Activated T-cell treated with anti-CD3 and anti-CD28 coated beads, Interleukin-2, amount 50 U/mL, for 72 hours (primary cell): Measurements from ENCODE around the gene SH3RF3. TPM values are rescaled to one million over a fixed set of nuclear protein-coding genes. Genes with fewer than 3 reads are reported as not detected.

ENCODE experiments used
- ATAC-seq, 2 donors: fragments of 150-1000 bp; cut with Tn5 transposase; replicated peaks in 1 of 2; 2 replicates each; pipeline ENCODE4 v1.10.0; 2021; ENCODE audit warnings: moderate library complexity in 2 of 2, mild to moderate bottlenecking in 1 of 2
- DNase-seq, 2 donors: peaks; one replicate each; pipeline ENCODE4 v3.0.0; 2021 to 2022; ENCODE audit warnings: mixed read lengths in 1 of 2
- H3K27ac Mint-ChIP-seq: one replicate; pipeline ENCODE4 v1.8.0; 2022; ENCODE audit warnings: mild to moderate bottlenecking, moderate library complexity, mixed read lengths
- H3K27me3 Mint-ChIP-seq: one replicate; pipeline ENCODE4 v1.8.0; 2022; ENCODE audit warnings: low read depth, mixed read lengths
- H3K36me3 Mint-ChIP-seq, 2 donors: one replicate each; pipeline ENCODE4 v1.8.0; 2022; ENCODE audit warnings: mixed read lengths in 2 of 2, mild to moderate bottlenecking in 1 of 2; ENCODE audit not compliant: insufficient read depth in 2 of 2
- H3K4me1 Mint-ChIP-seq: one replicate; pipeline ENCODE4 v1.8.0; 2022; ENCODE audit warnings: low read depth, mixed read lengths
- H3K4me3 Mint-ChIP-seq, 2 donors: one replicate each; pipeline ENCODE4 v1.8.0; 2022; ENCODE audit warnings: mild to moderate bottlenecking in 2 of 2, mixed read lengths in 2 of 2, moderate library complexity in 2 of 2
- H3K9me3 Mint-ChIP-seq, 2 donors: one replicate each; pipeline ENCODE4 v1.8.0; 2022; ENCODE audit warnings: mixed read lengths in 2 of 2
- total RNA-seq, 2 donors: library from RNA; stranded (reverse); gene quantifications; one replicate each; pipeline ENCODE4 v1.2.3, GENCODE V29; 2022

SH3RF3 gene
- total RNA-seq, 2 donors from 2014 or later: 1.0 to 1.2 TPM

GRCh38 chr2:109135359-109136197, 6.6 kb downstream of the SH3RF3 start:
- Mint-ChIP-seq H3K36me3 (no peaks in the 10 kb centered on the region), H3K9me3 (no peaks in the 10 kb centered on the region), H3K4me1 (peaks cover 25% of the 10 kb centered on the region), H3K27me3 (peaks cover 52% of the 10 kb centered on the region), H3K27ac (no peak overlapping the region), H3K4me3 (no peak overlapping the region)
- ATAC-seq (no peak), DNase-seq (no peak)

GRCh38 chr2:109136542-109136941, 7.5 kb downstream of the SH3RF3 start:
- Mint-ChIP-seq H3K4me1 (peaks cover 20% of the 10 kb centered on the region), H3K4me3 (no peak overlapping the region), H3K36me3 (no peaks in the 10 kb centered on the region), H3K27me3 (peaks cover 48% of the 10 kb centered on the region), H3K9me3 (no peaks in the 10 kb centered on the region), H3K27ac (no peak overlapping the region)
- DNase-seq (no peak), ATAC-seq (no peak)

GRCh38 chr2:109137616-109138015, 8.6 kb downstream of the SH3RF3 start:
- Mint-ChIP-seq H3K9me3 (no peaks in the 10 kb centered on the region), H3K36me3 (no peaks in the 10 kb centered on the region), H3K27me3 (peaks cover 48% of the 10 kb centered on the region), H3K4me1 (peaks cover 22% of the 10 kb centered on the region), H3K4me3 (no peak overlapping the region), H3K27ac (no peak overlapping the region)
- ATAC-seq (no peak), DNase-seq (no peak)

- Mint-ChIP-seq H3K27me3 (peaks cover 54% of the 10 kb centered on the region), H3K9me3 (no peaks in the 10 kb centered on the region), H3K27ac (no peak overlapping the region), H3K4me3 (no peak overlapping the region), H3K4me1 (peaks cover 30% of the 10 kb centered on the region), H3K36me3 (no peaks in the 10 kb centered on the region)
- DNase-seq (no peak), ATAC-seq (no peak)
These were observed 9.4 kb downstream of the SH3RF3 start for GRCh38 chr2:109138449-109138848.

DNA sequence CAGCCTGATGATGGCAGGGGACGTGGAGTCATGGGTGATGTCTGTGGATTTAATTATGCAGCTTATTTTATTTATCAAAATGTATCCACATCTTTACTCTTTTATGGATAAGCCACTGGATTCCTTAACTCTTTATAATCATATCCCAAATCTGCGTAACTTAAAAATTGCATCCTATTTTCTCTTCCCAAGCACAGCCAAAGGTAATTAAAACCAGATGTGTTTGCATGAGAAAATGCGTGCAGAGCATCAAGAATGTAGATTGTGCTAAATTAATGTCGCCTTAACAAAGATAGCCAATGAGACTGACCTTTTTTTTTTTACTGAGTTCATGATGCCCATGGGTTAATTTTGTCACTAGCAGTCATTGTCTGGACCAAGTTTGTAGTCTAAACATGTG, 10.0 kb downstream of the SH3RF3 start:
- ATAC-seq: no peak
- Mint-ChIP-seq H3K9me3 (no peaks in the 10 kb centered on the region), H3K4me1 (peaks cover 32% of the 10 kb centered on the region), H3K36me3 (no peaks in the 10 kb centered on the region), H3K27me3 (peaks cover 48% of the 10 kb centered on the region), H3K4me3 (no peak overlapping the region), H3K27ac (no peak overlapping the region)
- DNase-seq: no peak

DNA sequence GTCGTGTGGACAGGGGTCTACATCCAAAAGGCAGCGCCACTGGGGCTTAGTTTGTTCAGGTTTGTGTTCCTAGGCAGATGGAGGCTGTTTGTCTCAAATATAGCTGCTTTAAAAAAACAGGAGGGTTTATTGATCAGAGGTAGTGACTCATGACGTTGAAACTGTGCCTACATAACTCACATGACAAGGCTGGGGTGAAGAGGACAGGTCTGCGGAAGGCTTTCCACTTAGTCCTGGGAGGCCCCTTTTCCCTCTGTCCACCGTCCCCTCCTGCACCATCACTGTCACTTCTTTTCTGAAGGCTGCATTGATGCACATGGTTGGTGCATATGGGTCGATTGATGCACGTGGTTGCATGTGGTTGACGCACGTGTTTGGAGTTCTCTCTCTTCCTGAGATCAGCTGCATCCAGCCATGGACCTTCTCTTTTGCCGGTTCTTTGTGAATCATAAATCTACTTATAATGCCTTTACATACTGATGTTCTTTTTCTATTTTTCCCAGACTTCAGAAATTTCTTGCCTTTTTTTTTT, 10.9 kb downstream of the SH3RF3 start:
- H3K27me3 Mint-ChIP-seq: peaks cover 45% of the 10 kb centered on the region
- no peaks in the 10 kb centered on the region for H3K36me3 Mint-ChIP-seq
- no peaks in the 10 kb centered on the region for H3K9me3 Mint-ChIP-seq
- H3K4me3 Mint-ChIP-seq: no peak overlapping the region
- no peak overlapping the region for H3K27ac Mint-ChIP-seq
- DNase-seq (no peak), ATAC-seq (no peak)
- H3K4me1 Mint-ChIP-seq: peaks cover 42% of the 10 kb centered on the region

DNA sequence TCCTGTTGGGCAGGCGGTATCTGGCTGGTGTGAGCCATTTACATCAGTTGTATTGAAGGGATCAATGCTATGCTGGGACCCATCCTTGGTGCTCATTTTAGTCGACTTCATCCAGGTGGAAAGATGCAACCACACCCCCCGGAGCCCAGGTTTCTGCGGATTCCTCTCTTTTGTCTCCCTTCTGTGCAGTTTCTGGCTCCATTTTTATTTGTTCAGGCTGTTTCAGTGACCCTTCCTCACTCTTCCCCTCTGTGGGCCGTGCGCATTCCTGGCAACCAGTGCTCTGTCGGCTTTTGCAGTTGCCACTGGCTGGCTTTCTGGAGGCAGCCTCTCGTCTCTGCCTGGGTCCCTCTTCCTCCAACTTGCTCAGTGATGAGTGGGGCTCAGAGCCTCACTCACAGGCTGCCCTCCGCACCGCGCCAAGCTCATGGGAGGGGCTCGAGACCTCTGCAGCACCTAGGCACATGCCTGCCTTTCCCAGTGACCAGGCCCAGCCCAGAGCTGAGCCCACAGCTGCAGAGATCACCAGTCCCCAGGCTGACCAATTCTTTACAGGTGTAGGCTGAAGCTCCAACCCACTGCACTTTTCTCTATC, 12.1 kb downstream of the SH3RF3 start:
- no peak overlapping the region for H3K27ac Mint-ChIP-seq
- H3K36me3 Mint-ChIP-seq: no peaks in the 10 kb centered on the region
- no peaks in the 10 kb centered on the region for H3K9me3 Mint-ChIP-seq
- peaks cover 35% of the 10 kb centered on the region for H3K27me3 Mint-ChIP-seq
- H3K4me1 Mint-ChIP-seq: peaks cover 49% of the 10 kb centered on the region
- no peak overlapping the region for H3K4me3 Mint-ChIP-seq
- ATAC-seq: no peak
- DNase-seq: no peak

- peaks cover 29% of the 10 kb centered on the region for H3K27me3 Mint-ChIP-seq
- no peak overlapping the region for H3K27ac Mint-ChIP-seq
- H3K36me3 Mint-ChIP-seq: no peaks in the 10 kb centered on the region
- DNase-seq: no peak
- H3K4me1 Mint-ChIP-seq: peaks cover 49% of the 10 kb centered on the region
- no peaks in the 10 kb centered on the region for H3K9me3 Mint-ChIP-seq
- ATAC-seq: no peak
- H3K4me3 Mint-ChIP-seq: no peak overlapping the region
These were observed 12.8 kb downstream of the SH3RF3 start for GRCh38 chr2:109141727-109142283.

DNA sequence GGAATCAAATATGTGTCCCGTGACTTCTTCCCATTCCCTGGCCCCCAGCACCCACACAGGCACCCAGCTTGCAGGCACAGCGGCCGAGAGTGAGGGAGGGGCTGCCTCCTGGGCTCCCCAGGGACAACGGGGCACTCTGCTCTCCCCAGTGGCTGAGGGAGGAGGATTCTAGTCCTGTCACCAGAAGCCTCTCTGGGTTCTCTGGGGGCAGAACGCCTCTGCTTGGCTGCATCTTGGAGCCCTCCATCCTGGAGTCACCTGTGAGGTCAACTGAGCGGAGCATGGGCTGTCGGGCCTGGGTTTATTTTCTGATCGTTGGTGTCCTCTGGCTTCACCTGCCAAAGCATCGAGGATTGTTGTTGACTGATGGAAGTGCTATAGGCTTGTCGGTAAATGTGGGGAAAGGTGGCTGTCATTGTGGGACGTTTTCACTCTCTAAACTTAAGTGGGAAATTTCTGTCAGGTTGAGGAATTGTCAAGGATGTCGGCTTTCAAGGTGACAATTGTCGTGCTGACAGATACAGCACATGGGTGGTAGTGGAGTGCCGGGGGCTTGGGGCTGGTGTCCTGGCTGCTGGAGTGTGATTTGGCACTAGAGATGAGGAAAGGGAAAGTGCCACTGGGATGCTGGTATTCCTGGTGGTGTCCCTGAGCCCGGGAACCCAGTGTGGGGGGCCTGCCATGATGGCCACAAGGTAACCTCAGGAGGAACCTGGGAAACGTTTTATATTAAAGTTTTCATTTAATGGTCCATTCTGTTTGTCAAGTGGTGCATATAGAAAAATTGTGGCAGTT, 13.6 kb downstream of the SH3RF3 start:
- Mint-ChIP-seq H3K36me3 (no peaks in the 10 kb centered on the region), H3K27me3 (peaks cover 29% of the 10 kb centered on the region), H3K4me1 (peaks cover 49% of the 10 kb centered on the region), H3K4me3 (peak overlapping the region in 1 of 2 donors; percentile 34), H3K9me3 (no peaks in the 10 kb centered on the region), H3K27ac (no peak overlapping the region)
- ATAC-seq (no peak), DNase-seq (no peak)

DNA sequence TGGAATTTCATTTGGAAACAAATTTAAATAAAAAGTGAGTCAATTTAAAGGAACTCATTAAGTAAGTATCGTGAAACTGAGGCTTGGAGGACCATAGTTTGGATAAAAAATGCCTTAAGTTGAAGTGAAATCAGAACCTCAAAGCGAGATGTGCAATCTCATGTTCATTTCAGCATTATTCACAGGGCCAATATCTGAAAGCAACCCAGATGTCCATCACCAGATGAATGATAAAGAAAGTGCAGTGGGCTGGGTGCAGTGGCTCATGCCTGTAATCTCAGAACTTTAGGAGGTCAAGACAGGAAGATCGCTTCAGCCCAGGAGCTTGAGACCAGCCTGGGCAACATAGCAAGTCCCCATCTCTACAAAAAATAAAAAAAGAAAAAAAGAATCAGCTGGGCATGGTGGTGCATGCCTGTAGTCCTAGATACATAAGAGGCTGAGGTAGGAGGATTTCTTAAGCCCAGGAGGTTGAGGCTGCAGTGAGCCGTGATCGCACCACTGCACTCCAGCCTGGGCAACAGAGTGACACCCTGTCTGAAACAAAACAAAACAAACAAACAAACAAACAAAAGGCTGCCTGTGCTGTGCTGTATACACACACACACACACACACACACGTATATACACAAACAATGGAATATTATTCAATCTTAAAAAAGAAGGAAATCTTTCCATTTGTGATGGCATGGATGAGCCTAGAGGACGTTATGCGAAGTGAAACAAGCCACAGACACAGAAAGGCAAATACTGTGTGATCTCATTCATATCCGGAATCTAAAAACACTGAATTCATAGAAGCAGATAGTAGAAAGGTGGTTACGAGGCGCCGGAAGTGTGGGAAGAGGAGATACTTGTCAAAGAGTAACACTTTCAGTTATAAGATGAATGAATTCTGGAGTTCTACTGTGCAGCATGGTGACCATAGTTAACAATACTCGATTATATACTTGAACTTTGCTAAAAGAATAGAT, 14.5 kb downstream of the SH3RF3 start:
- Mint-ChIP-seq H3K4me3 (peak overlapping the region; percentile 34 to 46), H3K27me3 (peaks cover 29% of the 10 kb centered on the region), H3K9me3 (no peaks in the 10 kb centered on the region), H3K4me1 (peaks cover 50% of the 10 kb centered on the region), H3K27ac (no peak overlapping the region), H3K36me3 (no peaks in the 10 kb centered on the region)
- peak; percentile 94 to 96 for ATAC-seq
- peak; percentile 69 to 77 for DNase-seq

GRCh38 chr2:109144271-109144670, 15.3 kb downstream of the SH3RF3 start:
- peaks cover 51% of the 10 kb centered on the region for H3K4me1 Mint-ChIP-seq
- H3K27ac Mint-ChIP-seq: no peak overlapping the region
- ATAC-seq (peak; percentile 46 to 49), DNase-seq (no peak)
- H3K27me3 Mint-ChIP-seq: peaks cover 29% of the 10 kb centered on the region
- H3K4me3 Mint-ChIP-seq: peak overlapping the region in 1 of 2 donors; percentile 16
- H3K36me3 Mint-ChIP-seq: no peaks in the 10 kb centered on the region
- no peaks in the 10 kb centered on the region for H3K9me3 Mint-ChIP-seq

DNA sequence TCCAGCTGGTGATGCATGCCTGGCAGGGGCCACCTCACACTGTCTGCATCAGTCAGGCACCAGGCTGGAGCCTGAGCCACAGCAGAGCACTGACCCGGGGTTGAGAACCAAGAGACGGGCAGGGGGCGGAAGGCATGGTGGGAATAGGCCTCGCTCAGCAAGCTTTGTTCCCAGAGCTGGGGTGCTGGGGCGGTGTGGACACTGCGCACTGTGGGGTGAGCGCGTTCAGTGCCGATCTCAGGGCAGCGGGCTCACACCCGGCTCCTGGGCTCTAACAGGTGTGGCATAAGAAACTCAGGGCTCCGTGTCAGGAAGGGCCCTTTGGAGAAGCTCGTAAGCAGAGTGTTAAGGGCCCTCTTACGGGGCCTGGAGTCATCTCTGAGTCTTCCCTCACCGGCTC, 15.7 kb downstream of the SH3RF3 start:
- H3K27me3 Mint-ChIP-seq: peaks cover 31% of the 10 kb centered on the region
- peaks cover 51% of the 10 kb centered on the region for H3K4me1 Mint-ChIP-seq
- ATAC-seq (no peak), DNase-seq (no peak)
- H3K36me3 Mint-ChIP-seq: no peaks in the 10 kb centered on the region
- no peaks in the 10 kb centered on the region for H3K9me3 Mint-ChIP-seq
- no peak overlapping the region for H3K27ac Mint-ChIP-seq
- no peak overlapping the region for H3K4me3 Mint-ChIP-seq
